GM20000 (cell line): ENCODE data around the gene RAPGEF2.
"Not testable (repeated sequence)": the region's sequence is repeated elsewhere in the genome, so short reads cannot be mapped to it uniquely, and the experiment has no call there.

ENCODE experiments used
- DNase-seq: peaks from one replicate; pipeline ENCODE4 v3.0.0; 2012; ENCODE audit warnings: low spot score
- TF ChIP-seq, protein P1 (sequence below): IDR thresholded peaks from 2 replicates; pipeline ENCODE4 v1.5.1; 2012; ENCODE audit warnings: mild to moderate bottlenecking, control low read depth; ENCODE audit errors: extremely low read depth, missing control alignments

RAPGEF2 gene

DNA sequence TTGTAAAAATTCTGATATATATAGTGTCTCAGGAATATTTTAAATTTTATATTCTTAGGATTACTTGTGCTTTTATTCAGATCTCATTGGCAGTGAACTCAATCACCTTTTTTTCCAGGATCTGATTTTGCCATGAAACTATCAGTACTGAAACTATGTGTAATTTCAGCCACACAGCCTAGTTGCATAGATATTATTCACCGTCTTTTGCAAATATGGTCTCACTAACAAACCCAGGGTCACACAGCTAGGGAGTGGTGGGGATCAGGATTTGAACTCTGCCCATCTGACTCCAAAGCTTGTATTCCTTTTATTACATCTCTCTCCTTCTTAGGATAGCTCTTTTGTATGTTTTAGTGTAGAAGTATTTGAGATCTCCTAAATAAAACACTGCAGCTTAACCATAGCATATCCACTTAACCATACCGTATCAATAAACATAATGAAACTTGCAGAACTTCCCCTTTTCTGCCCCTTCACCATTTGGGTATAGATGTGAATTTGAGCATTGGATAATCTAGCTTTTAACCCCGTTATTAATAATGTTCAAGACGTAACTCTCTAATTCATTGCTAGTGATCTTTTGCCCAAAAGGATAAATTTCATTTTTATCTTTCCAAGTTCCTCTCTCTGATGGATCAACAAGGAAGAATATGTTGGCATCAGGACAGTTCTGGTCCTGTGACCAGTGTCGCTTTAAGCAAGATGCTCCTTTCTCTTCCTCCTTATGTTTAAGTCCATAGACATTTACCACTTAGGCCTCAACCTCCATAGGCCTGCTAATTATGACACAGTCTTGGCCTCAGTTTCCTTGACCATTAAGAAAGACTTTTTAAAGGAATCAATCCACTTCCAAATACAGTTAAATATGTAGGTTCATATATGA lies 74.6 kb downstream of the RAPGEF2 start:
- DNase-seq = no peak

GRCh38 chr4:159178151-159178546 lies 75.3 kb downstream of the RAPGEF2 start:
- TF ChIP-seq, protein P1, sequence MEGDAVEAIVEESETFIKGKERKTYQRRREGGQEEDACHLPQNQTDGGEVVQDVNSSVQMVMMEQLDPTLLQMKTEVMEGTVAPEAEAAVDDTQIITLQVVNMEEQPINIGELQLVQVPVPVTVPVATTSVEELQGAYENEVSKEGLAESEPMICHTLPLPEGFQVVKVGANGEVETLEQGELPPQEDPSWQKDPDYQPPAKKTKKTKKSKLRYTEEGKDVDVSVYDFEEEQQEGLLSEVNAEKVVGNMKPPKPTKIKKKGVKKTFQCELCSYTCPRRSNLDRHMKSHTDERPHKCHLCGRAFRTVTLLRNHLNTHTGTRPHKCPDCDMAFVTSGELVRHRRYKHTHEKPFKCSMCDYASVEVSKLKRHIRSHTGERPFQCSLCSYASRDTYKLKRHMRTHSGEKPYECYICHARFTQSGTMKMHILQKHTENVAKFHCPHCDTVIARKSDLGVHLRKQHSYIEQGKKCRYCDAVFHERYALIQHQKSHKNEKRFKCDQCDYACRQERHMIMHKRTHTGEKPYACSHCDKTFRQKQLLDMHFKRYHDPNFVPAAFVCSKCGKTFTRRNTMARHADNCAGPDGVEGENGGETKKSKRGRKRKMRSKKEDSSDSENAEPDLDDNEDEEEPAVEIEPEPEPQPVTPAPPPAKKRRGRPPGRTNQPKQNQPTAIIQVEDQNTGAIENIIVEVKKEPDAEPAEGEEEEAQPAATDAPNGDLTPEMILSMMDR = no peak
- DNase-seq = no peak

More for the DNA sequence above, 74.6 kb downstream of the RAPGEF2 start:
- TF ChIP-seq, protein P1 = no peak

DNA sequence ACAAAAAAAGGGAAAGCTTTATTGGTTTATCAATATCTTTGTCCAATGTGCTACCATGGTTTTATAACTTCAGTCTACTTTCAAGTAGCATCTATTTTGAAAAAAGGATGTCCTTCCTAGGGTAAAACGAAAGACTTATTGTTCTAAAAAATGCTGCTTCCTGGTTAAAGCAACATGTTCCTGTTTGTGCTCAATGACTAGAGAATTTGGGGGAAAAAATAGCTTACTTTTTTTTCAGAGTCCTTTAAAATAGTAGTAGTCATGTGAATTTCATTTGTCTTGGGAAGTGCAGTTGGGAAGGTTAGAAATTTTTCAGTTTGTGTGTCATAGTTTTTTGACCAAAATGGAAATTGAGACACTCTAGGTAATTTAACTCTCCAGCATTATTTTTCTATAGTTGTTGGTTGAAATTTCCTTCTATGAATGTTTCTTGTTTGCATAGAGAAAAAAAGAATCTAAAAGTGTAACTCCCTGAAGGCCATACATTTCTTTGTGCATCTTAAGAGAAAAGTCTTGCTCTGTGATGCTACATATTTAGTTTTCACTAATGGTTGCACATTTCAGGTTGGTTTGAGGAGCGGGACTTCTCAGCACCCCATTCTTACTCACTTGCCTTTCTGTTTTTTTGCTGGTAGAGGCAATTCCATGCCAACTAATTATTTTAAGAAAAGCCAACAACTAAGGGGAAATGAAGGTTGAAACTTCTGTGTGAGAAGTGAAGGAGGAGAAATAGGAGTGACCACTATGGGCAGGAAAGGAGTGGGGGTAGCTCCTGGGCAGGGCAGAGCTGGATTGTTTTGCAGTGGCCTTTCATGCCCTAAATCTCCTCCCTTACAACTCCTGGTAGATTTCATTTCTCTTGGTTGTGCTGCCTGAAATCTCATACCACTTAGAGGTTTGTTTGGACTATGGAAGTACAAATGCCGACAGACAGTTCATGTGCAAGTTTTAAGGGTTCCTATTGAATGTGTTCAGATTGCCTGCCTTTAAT lies 76.4 kb downstream of the RAPGEF2 start:
- no peak for DNase-seq
- TF ChIP-seq, protein P1 = no peak

DNA sequence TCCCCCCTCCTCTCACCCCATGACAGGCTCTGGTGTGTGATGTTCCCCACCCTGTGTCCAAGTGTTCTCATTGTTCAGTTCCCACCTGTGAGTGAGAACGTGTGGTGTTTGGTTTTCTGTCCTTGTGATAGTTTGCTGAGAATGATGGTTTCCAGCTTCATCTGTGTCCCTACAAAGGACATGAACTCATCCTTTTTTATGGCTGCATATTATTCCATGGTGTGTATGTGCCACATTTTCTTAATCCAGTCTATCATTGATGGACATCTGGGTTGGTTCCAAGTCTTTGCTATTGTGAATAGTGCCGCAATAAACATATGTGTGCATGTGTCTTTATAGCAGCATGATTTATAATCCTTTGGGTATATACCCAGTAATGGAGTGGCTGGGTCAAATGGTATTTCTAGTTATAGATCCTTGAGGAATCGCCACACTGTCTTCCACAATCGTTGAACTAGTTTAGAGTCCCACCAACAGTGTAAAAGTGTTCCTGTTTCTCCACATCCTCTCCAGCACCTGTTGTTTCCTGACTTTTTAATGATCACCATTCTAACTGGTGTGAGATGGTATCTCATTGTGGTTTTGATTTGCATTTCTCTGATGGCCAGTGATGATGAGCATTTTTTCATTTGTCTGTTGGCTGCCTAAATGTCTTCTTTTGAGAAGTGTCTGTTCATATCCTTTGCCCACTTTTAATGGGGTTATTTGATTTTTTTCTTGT lies 81.2 kb downstream of the RAPGEF2 start:
- DNase-seq = not testable (repeated sequence)

- TF ChIP-seq, protein P1 = no peak
- no peak for DNase-seq
These were observed 82.7 kb downstream of the RAPGEF2 start for GRCh38 chr4:159185591-159186023.

GRCh38 chr4:159188646-159189045 lies 85.8 kb downstream of the RAPGEF2 start:
- no peak for DNase-seq
- TF ChIP-seq, protein P1 = no peak

GRCh38 chr4:159190651-159191050 lies 87.8 kb downstream of the RAPGEF2 start:
- TF ChIP-seq, protein P1 = no peak
- DNase-seq = no peak
